Measurements from ENCODE around the gene SLC39A6. TPM values are rescaled to one million over a fixed set of nuclear protein-coding genes. Genes with fewer than 3 reads are reported as not detected.
A peak's percentile ranks its signal among the peaks of the same experiment; 100 is the strongest.

Gene SLC39A6, protein sequence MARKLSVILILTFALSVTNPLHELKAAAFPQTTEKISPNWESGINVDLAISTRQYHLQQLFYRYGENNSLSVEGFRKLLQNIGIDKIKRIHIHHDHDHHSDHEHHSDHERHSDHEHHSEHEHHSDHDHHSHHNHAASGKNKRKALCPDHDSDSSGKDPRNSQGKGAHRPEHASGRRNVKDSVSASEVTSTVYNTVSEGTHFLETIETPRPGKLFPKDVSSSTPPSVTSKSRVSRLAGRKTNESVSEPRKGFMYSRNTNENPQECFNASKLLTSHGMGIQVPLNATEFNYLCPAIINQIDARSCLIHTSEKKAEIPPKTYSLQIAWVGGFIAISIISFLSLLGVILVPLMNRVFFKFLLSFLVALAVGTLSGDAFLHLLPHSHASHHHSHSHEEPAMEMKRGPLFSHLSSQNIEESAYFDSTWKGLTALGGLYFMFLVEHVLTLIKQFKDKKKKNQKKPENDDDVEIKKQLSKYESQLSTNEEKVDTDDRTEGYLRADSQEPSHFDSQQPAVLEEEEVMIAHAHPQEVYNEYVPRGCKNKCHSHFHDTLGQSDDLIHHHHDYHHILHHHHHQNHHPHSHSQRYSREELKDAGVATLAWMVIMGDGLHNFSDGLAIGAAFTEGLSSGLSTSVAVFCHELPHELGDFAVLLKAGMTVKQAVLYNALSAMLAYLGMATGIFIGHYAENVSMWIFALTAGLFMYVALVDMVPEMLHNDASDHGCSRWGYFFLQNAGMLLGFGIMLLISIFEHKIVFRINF
- total RNA-seq (18.2 and 19.5 TPM in 2 replicates), polyA plus RNA-seq (8.9 and 10.8 TPM in 2 replicates), polyA minus RNA-seq (24.7 and 28.6 TPM in 2 replicates)
- total RNA-seq (2013), result 37.0 TPM

DNA sequence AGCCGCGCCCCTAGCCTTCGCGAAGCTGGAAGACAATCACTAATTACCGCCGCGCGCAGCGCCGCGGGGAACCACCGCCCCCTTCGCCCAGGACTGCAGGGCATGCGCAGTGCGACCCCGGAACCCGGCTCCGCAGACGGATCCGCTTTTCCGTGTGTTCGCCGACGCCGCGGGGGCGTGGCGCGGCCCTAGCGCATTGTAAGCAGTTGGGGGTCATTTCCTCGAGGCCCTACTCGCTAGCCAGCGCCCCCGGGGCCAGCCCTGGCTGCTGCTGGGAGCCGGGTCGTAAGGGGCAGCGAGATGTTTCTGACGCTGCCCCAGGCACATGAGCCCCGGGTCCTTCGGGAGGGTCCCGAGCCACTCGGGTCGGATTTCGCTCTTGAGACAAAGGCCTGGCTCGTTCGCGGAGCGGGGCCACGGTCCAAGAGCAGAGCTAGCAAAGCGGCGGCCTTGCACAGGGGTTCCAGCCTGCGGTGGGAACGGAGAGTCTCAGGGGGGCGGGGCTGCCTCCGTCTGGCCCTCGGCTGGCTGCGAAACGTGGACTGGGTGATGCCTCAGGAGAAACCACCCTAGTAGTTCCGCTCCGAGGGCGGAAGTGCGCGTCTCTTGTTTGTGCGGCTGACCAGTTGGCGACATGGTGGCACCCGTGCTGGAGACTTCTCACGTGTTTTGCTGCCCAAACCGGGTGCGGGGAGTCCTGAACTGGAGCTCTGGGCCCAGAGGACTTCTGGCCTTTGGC lies at the start of gene SLC39A6, which contains the start of gene ELP2:
Gene SLC39A6 (minus strand): TSS at position 41 of the 739 bp plus-strand sequence. CDS start 2,333 bp downstream, outside the sequence.
Gene ELP2 (plus strand): TSS at position 600 of the 739 bp plus-strand sequence. CDS start 35 bp downstream, at position 635.
- Histone ChIP-seq H3K4me3 (ENCODE audit: control extremely low read depth in 1 of 5, extremely low read depth in 1 of 5, insufficient read depth in 1 of 5, low read depth in 2 of 5, low read length in 4 of 5) (peak within 1 kb of the TSS; percentile 82 to 98 (median 90)), H3K4me1 (ENCODE audit: control insufficient read depth in 2 of 2, insufficient read depth in 2 of 2, low read length in 2 of 2) (peaks cover 34 to 36% of the 10 kb centered on the region in 2 donors), H3K79me2 (ENCODE audit: control insufficient read depth, insufficient read depth, low read length) (peaks cover 63% of the 10 kb centered on the region)

More for the DNA sequence above, at the start of gene SLC39A6, which contains the start of gene ELP2:
- Histone ChIP-seq H3K27me3 (replicated peaks in 1 of 4; ENCODE audit: control extremely low read depth in 1 of 4, control insufficient read depth in 3 of 4, insufficient read depth in 4 of 4, low read length in 3 of 4) (no peaks in the 10 kb centered on the region), H3K4me2 (replicated peaks; ENCODE audit: low read depth, low read length, poor library complexity, severe bottlenecking) (peak within 1 kb of the TSS; percentile 88), H3K27ac (ENCODE audit: low read length in 2 of 2) (peak within 1 kb of the TSS; percentile 97 to 99), H2AFZ (ENCODE audit: insufficient read depth, low read depth, low read length, poor library complexity, severe bottlenecking) (peak within 1 kb of the TSS; percentile 98), H4K20me1 (ENCODE audit: control insufficient read depth, insufficient read depth, low read length, poor library complexity, severe bottlenecking) (peaks cover 35% of the 10 kb centered on the region), H3K9ac (ENCODE audit: low read length) (peak within 1 kb of the TSS; percentile 92), H3K36me3 (replicated peaks in 1 of 2; ENCODE audit: control extremely low read depth in 1 of 2, control insufficient read depth in 1 of 2, extremely low read depth in 1 of 2, insufficient read depth in 2 of 2, low read length in 1 of 2) (peaks cover 0 to 5% of the 10 kb centered on the region in 2 experiments), H3K9me3 (ENCODE audit: control extremely low read depth in 1 of 3, control insufficient read depth in 2 of 3, insufficient read depth in 1 of 3, low read length in 2 of 3) (no peaks in the 10 kb centered on the region)
- peak within 1 kb of the TSS; percentile 94 for H3K4me3 Mint-ChIP-seq
- under 1% methylated on average over 69 of the region's 69 CpGs for WGBS (ENCODE audit: insufficient coverage)
- no peaks in the 10 kb centered on the region for H3K9me3 Mint-ChIP-seq (ENCODE audit: insufficient read depth)
- ATAC-seq (ENCODE audit: low read depth) (peak; percentile 85), DNase-seq (peak; percentile 97)
- H3K27ac Mint-ChIP-seq, result peak within 1 kb of the TSS; percentile 98
- H3K27me3 Mint-ChIP-seq, result no peaks in the 10 kb centered on the region
- H3K4me1 Mint-ChIP-seq, result peaks cover 53% of the 10 kb centered on the region
- ChIA-PET CTCF (interaction anchor here (0.8 to 2.4 kb wide), 7 partner anchors 9 to 112 kb away, joined by 3 to 6 read pairs (median 3); no protein-coding TSS in a partner anchor), POLR2A (interaction anchor here (0.5 to 2.0 kb wide), 10 partner anchors 9 to 632 kb away, joined by 3 to 10 read pairs (median 5); partner anchors contain the start of genes INO80C, RMP24 and RPRD1A)
- no peak for TF ChIP-seq EZH2 (IDR thresholded peaks at IDR 0.05; ENCODE audit: borderline replicate concordance, insufficient read depth, low read depth, low read length, poor library complexity, severe bottlenecking)
- TF ChIP-seq, protein P1, sequence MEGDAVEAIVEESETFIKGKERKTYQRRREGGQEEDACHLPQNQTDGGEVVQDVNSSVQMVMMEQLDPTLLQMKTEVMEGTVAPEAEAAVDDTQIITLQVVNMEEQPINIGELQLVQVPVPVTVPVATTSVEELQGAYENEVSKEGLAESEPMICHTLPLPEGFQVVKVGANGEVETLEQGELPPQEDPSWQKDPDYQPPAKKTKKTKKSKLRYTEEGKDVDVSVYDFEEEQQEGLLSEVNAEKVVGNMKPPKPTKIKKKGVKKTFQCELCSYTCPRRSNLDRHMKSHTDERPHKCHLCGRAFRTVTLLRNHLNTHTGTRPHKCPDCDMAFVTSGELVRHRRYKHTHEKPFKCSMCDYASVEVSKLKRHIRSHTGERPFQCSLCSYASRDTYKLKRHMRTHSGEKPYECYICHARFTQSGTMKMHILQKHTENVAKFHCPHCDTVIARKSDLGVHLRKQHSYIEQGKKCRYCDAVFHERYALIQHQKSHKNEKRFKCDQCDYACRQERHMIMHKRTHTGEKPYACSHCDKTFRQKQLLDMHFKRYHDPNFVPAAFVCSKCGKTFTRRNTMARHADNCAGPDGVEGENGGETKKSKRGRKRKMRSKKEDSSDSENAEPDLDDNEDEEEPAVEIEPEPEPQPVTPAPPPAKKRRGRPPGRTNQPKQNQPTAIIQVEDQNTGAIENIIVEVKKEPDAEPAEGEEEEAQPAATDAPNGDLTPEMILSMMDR (IDR thresholded peaks at IDR 0.05), result no peak
- intact Hi-C loops (cut with micrococcal nuclease), result loop anchor here (1.0 to 2.0 kb wide), 7 partner anchors 21 to 699 kb away; partner anchors contain the start of genes RMP24 and RPRD1A

All from B cell (primary cell).